Kidney tubule cell (primary cell): ENCODE measurements around the gene HEG1.
"Not testable (repeated sequence)": the region's sequence is repeated elsewhere in the genome, so short reads cannot be mapped to it uniquely, and the experiment has no call there.

Experiments used
- DNase-seq: peaks from one replicate; pipeline ENCODE4 v3.0.0-alpha.2; 2018; ENCODE audit warnings: low spot score

Gene HEG1

DNA sequence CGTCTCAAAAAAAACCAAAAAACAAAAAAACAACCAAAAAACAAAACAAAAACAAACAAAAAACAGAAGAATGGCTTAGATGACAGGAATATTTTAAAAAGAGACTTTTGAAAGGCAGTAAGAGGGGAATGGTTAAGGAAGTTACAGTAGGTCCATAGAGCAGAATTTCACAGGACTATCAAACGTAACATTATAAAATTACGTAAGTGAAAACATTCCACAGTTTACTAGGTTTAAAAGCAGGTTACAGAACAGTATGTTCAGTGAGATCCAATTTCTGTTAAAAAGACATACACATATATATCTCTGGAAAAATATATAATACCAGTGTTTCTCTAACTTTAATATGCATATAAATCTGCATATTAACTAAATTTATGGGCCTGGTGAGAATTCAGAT is 71.0 kb downstream of the HEG1 start:
- no peak for DNase-seq

DNA sequence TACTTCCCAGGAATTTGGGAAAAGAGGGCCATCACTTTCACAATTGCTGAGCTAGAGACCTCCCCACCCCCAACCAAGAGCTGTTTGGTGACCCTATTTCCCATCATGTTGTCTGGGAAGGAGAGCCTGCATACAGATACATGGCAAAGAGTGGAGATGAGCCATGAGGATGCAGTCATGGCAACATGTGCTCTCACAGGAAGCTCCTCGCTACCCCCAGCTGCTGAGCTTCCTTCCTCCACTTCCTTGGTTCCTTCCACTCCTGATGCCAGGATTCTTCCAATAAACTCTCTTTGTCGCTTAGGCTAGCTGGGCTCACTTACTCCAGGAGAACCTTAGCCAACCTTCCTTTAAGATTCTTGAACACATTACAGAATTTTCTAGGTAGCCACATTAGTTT is 72.9 kb downstream of the HEG1 start:
- DNase-seq, result no peak

DNA sequence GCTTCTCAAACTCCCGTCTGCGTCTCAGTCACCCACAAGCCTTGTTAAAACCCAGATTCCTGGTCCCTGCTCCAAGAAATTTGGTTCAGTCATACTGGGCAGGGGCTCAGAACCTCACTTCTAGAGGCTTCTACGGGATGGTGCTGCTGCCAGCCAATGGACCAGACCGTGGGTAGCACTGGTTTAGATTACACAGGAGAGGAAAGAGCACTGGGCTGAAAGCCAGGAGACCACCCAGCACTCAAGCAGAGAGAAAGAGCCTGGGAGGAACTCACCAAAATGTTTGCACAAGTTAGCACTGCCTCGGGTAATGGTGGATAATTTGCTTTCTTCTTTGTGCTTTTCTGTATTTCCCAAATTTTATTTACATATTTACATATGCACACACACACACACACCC is 74.3 kb downstream of the HEG1 start:
- DNase-seq, result no peak

DNA sequence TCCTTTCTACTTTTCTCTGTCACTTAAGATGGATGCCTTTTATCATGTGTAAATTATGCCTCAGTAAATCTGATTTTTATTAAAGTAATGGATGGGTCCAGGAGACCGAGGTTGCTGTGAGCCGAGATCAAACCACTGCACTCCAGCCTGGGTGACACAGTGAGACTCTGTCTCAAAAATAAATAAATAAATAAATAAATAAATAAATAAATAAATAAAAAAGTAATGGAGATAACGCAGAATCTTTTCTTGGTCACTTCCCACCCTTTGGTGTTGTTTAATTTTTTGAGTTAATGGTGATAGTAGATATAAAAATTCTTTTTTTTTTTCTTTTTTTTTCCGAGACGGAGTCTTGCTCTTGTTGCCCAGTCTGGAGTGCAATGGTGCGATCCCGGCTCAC is 77.2 kb downstream of the HEG1 start:
- DNase-seq, result no peak

DNA sequence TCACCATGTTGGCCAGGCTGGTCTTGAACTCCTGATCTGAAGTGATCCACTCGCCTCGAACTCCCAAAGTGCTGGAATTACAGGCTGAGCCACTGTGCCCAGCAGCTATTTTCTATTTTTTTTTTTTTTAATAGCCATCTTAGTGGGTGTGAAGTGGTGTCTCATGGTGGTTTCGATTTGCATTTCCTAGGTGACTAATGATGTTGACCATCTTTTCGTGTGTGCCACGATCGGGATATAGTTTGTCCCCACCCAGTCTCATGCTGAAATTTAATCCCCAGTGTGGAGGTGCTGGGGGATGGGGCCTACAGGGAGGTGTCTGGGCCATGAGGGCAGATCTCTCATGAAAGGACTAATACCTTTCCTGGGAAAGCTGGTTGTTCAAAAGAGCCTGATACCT is 79.4 kb downstream of the HEG1 start:
- DNase-seq, result no peak

DNA sequence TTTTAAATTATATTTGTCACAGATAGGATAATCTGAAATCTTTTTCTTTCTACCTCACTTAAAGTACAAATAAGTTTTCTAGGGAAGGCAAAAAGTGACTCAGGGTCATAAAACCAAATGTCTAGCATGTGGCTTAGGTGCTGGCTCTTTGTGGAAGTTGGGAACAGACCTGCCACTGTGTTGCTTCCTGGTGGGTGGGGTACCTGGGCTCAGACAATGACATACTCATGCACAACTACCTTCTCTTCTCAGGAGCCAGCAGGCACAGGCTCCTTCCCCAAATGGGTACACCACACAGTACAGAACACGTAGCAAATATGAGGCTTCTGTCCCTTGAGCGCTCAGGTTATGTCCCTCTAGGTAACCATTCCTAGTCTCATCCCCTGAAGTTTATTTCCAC is 81.1 kb downstream of the HEG1 start:
- DNase-seq, result peak; percentile 15

DNA sequence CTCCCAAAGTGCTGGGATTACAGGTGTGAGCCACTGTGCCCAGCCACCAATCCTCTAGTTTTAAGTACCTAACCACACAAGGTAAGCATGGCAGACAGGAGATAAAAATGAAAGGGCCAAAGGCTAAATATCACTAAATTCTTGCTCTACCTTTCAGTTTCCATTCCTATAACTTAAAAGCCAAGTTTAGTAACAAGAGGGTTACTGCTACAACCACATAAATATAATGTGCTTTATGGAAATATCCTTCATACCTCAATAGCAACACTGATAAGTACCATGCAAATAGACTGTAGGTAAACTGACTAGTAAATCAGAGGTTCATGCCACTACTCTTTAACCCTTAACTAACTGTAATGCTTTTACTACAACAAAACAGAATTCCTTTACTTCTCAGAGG is 82.5 kb downstream of the HEG1 start:
- DNase-seq, result no peak

DNA sequence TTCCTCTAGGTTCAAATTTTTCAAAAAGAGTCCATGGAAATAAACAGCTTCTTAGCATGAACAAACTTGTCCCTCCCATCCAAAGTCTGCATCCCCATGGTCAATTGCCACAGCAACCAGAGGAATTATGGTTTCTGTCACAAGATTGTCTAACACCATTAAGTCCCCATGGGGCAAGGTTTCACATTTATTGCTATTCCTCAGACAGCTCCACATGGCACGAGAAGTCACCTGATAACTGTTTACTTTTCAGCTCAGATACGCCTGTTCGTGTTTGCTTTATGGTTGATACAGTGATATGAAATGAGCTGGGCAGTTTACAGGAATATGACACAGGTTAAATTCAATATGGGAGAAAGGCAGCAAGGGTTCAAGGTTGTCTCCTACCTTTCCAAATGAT is 83.3 kb downstream of the HEG1 start:
- no peak for DNase-seq

DNA sequence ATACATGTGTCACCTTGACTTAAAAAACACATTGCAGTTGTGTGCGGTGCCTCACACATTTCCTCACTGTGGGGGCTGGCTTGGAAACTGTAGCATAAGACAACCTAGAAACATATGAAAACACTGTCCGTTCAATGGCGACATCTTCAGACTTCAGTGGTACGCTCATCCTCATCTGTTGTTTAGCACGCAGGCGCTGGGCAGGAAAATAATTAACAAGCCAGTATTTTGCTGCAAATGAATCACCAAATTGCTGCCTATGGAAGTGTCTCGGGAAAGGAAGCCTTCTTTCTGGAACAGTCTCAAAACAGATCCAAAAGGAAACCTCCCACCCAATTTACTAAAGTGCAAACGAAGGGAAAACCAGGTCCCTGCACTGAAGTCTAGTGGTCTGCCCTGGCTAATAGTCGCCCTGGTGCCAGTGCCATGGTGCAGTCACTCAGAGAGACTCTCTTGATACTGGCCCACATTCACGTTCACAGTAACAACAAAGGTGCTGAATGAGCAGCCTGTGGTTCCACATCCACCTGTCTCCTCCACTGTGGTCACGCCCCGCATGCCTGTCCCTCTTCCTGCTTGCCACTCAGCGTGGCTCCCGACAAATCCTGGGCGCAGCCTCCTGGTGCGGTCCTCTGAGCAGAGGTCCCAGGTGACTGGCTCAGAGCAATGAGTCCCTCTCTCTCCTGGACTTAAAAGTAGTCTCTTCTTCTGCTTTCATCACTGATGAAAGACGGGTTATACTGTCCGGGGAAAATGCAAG is 85.7 kb downstream of the HEG1 start:
- peak; percentile 65 for DNase-seq

DNA sequence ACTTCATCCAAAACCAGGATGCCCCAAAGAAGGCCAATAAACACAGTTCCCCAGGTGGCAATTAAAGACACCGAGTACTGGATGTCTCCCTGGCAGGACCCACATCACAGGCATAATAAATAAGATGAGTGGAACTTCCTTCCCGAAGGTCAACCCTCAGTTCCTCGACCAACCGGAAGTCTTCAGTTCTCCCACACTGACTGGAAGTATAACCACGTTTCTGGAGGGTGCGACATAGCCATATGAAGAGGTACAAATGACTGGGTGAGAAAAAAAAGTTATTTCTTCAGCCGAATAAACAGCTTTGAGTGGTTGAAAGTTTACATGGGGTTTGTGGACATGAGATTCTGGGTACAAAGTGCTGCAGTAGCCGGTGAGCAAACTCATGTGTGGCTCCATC is 86.6 kb downstream of the HEG1 start:
- no peak for DNase-seq

DNA sequence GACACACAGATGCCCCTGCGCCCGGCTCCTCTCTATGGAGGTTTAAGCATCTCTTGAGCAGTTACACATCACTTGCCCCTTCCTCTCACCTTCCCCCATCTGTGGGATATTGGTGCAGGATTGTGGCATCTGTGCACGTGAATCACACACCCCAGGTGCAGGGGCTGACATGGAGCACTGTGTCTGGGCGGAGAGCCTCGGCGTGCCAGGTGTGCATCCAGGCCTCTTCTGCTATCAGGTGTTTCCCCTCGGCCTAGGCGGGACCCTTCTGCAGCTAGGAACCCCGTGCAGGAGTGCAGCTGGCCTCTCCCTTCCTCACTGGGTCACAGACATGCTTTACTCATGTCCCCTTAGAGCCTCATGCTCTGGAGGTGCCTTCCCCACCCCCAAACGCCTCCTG is 87.8 kb downstream of the HEG1 start:
- no peak for DNase-seq

DNA sequence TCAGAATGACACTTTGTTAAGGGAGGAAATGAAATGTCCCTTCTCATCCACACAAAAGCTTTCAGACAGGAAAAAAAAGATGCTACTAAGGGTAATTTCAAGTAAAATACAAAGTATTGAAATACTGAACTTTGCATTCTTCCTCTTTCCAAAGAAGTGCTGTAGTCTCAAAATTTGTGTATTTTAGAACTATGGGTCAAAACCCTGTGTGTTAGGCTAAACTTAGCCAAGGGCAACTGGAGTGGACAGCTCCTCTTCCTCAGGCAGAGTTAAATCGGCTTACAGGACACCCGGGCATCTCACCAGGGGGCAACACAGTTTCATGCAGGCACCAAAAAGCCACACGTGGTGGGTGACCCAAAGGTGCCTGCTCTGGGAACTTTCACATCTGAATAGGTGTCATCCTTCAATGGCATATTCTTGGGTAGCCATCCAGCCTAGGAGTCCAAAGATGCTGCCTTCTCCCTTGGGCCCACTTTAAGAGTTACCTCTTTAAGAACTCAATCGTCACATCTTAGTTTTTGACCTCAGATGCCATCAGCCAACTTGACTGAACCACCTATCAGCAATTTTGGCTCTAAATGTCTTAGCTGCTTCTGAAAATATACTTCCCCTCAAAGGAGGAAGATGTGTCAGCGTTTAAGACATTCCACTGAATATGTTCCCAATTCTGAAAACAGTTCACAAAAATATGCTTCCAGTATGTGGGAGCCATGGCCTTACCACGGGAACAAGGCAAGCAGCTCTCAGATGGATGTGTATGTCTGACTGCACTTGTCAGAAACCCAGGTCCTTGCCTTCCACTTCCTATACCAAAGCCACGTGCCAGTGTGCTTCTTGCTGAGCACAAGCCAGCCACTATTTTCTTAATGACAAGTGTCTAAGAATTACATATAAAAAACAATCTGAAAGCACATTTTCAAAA is 89.0 kb downstream of the HEG1 start:
- DNase-seq, result no peak

DNA sequence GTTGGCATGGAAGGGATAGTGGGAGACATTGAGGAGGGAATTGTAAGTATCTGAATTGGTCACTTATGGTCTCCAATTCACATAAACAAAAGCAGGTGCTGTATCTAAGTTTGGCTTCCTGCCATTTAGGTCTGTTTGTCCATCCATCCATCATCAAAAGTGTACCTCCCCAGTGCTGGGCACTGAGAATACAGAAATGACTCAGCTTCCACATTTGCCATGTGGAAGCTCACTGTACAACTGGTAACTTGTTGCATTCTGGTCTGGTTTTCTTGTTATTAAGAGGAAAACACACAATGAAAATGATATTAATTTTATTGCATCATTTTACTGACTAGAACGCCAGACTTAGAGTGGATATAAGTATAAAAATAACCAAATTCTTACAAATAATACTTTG is 90.4 kb downstream of the HEG1 start:
- peak; percentile 32 for DNase-seq

DNA sequence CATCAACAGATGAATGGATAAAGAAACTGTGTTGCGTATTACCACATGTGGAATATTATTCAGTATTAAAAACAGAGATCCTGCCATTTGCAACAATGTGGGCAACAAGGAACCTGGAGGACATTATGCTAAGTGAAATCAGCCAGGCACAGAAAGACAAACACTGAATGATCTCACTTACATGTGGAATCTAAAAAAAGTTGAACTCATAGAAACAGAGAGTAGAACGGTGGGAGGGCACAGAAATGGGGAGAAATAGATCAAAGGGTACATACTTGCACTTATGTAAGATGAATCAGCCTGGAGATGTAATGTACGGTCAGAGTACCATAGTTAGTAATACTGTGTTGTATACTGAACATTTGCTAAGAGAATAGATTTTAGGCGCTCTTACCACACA is 91.4 kb downstream of the HEG1 start:
- DNase-seq, result peak; percentile 40

DNA sequence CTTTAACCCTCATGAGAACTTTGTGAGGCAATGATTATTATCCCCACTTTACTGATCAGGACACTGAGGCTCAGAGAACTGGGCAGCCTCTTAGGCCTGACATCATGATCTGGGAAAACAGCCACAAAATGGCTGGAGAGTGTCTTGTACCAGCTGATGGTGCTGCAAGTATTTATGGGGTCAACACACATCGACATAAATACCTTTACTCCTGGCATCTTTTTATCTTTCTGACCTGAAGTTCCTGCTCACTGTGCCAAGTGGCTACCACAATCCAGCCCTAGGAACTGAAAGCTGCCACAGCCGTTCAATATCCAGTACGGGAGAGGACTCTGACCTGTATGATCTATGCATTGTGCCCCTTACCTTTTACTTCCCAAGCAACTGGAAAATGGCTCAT is 92.0 kb downstream of the HEG1 start:
- DNase-seq, result no peak

DNA sequence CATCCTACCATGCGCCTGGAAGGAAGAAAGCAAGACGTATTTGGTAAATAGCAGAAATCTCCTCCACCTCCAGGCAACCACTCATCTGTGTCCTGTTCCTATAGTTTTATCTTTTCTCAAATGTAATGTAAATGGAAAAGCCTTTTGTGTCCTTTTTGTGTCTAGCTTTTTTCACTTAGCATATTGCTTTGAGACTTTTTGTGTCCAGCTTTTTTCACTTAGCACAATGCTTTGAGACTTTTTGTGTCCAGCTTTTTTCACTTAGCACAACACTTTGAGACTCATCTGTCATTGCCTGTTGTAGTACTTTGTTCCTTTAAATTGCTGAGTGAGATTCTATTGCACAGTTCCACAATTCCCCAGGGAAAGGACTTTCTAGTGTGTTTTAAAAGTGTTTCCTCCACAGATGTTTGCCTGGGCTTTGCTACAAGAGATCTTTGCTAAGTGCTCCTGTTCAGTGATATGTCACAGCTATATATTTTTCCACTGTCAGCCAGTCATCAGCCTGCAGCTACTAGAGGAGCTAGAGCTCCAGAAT is 93.3 kb downstream of the HEG1 start:
- DNase-seq, result no peak

DNA sequence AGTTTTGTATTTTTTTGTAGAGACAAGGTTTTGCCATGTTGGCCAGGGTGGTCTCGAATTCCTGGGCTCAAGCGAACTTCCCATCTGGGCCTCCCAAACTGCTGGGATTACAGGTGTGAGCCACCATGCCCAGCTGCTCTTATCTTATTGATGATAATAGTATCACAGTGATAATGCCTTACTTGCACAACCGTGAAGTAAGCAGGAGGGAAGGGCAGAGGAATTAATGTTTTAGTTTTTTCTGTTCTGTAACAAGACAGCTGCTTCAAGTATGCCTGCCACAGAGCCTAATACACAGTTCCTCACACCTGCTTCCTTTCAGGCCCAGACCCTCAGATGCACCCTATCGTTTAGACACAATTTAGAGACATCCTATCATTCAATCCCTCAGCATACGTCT is 95.1 kb downstream of the HEG1 start:
- no peak for DNase-seq

DNA sequence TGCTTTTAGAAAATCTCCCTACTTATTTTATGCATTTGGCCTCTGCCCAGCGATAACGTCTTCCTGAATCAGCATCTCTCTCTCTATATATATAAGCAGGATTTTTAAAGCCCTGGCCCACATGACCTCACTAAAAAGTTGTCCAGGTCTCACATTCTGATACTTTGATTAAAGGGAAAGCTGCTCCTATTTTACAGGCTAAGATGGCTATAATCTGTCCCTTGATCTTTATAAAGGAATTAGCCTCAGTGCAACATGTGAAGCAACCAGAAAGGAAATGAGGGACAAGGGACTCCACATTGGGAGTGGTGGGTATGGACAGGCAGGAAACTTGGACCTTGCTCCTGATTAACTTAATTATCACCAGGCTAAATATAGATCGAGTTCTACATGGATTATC is 95.7 kb downstream of the HEG1 start:
- no peak for DNase-seq

DNA sequence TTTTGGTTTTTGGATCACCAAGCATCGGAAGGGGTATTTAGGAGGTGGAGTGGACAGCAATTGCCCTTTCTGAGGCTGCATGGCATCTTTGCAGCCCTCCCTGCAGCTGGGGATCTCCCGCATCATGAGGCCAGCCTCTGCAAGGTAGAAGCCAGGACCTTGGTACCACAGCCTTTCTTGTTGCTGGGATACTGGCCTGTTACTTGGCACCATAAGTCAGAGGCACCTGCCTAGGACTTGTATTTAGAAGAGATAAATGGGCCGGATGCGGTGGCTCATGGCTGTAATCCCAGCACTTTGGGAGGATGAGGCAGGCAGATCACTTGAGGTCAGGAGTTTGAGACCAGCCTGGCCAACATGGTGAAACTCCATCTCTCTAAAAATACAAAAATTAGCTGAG is 97.8 kb downstream of the HEG1 start:
- not testable (repeated sequence) for DNase-seq

DNA sequence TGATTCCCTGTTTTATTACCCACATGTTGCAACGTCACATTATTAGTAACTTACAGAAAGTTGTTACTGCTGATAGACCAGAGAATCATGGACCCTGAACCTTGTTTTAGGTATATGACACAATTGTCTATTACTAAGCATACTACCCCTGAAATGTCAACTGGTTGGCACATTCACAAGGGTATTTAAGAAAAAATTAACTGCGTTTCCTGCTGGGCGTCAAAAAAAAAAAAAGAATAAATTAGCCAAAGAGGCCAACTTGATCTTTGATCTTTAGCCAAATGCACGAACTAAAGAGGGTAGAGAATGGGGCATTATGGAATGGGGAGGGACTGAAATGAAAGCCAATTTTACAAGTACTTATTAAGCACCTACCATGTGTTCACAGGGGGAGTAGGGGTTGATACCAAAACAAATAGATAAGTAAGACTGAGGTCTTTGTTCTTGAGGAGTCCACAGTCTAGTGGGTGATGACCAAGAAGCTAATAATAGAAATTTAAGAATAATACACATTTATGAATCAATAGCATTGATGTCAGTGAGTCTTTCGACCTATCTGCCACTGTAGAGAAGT is 103.4 kb downstream of the HEG1 start:
- no peak for DNase-seq

DNA sequence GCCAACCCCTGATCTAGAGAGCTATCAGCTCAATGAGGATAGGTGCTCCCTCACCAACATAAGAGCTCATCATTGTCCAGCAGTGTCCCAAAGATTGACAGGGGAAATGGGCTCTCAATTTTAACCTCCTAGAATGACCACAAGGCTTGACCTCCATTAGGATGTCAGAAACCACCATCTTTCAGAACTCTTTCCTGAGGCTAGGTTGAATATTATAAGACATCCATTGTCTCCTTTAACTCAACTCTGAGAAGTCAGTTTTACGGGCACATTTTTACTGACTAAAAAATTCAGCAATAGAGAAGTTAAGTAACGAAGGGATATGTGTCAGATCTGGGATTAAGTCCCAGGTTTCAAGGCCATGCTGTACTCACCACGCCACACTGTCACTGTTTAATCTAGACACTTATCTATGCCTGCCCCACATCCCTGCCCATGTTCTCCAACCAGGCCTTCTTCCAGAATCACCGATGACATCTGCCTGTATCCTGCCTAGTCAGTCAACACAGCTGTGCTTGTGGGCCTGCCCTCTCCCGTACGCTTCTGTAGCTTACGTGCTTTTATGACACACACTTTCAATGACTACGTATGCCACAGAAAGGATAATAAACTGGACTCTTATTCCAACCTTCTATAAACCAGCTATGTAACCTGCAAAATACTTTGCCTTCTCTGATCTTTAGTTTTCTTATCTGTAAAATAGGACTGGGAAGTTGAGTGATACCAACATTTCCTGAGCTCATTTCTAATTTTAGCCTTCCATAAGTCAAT is 104.1 kb downstream of the HEG1 start:
- DNase-seq, result no peak

DNA sequence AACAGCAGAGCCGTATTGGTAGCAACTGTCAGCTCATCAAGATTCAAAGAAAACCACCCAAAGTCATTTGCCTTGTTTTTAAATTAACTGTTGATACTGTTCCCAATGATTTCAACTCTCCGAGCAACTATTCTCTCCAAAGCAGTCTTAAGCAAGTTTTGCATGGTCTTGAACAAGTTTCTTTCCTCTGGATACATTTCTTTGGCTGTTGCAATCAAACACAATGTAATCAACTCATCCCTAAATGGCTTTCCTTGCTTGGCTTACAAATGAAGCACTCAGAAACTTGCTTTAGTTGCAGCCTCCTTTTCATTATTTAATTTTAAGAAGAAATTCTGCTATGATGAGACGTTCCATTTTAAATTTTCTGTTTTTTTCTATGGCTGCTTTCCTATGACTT is 105.8 kb downstream of the HEG1 start:
- DNase-seq, result no peak
